HG02623 (cell line): Measurements from ENCODE around the gene MMD2.
"Not testable (repeated sequence)": the region's sequence is repeated elsewhere in the genome, so short reads cannot be mapped to it uniquely, and the experiment has no call there.

Source experiments
- ATAC-seq: cut with Tn5 transposase; IDR thresholded peaks from one replicate; pipeline ENCODE4 v1.9.1; 2021; ENCODE audit warnings: moderate library complexity; ENCODE audit not compliant: unreplicated experiment

The MMD2 gene, protein sequence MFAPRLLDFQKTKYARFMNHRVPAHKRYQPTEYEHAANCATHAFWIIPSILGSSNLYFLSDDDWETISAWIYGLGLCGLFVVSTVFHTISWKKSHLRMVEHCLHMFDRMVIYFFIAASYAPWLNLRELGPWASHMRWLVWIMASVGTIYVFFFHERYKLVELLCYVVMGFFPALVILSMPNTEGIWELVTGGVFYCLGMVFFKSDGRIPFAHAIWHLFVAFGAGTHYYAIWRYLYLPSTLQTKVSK

DNA sequence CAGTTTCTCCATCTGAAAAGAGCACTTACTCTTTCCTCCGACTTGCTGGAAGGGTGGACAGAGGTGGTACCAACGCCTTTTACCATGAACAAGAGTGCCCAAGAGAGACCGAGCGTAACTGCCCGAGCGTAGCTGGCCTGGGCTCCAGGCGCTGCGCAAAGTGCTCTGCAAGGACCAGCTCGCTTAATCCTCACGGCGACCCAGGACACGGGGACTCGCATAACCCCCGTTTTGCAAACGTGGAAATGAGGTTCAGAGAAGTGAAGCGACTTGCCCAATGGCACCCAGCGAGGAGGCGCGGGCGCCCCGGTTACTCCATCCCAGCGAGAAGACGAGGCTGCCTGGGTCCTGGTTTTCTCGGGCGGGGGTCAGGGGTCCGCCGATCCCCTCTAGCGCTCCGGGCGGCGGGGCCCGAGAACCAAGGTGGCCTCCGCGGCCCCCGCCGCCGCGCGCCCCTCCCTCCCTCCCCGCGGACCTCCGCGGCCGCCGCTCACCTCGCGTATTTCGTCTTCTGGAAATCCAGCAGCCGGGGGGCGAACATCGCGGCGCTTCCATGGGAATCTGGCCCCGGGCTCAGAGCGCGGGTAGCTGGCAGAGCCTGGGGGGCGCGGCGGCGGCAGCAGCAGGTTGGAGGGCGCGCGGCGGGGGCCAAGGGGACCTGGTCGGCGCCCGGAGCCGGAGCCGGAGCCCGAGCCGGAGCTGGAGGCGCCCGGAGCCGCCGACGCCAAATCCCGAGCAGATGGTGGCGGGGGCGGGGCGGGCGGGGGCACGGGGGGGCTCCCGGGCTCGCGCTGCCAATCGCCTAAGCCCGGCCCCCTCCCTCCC, at the start of gene MMD2:
Gene MMD2 (minus strand): TSS at position 711 of the 825 bp plus-strand sequence. CDS start 170 bp downstream, at position 541.
- no peak for ATAC-seq

DNA sequence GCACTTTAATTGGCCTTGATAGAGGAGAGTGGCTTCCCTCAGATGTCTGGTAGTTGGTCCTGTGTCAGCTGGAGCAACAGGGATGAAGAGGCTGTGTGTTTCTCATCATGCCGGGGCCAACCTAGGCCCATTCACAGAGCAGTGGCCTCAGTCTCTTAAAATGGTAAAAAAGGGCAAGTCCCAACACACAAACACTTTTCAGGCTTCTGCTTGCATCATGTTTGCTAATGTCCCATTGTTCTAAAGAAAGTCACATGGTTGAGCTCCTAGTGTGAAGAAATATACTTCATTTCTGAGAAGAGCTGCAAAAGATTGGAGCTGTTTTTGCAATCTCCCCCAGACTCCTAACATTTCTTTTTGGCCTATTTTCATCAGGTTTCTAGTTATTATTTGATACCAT, 46.1 kb upstream of the MMD2 start:
- no peak for ATAC-seq

DNA sequence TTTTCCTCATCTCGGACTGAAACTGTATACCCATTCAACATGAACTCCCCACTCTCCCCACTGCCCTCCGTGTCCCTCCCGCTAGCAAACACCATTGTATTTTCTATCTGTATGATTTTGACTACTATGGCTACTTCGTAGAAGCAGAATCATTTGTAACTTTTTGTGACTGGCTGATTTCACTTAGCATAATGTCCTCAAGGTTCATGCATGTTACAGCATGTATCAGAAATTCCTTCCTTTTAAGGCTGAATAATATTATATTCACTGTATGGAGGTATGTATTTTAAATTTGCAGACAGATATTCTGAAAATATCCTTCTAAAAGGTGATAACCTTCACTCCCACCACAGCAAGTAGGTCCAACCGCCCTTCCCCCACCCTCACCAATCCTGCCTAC, 42.9 kb upstream of the MMD2 start:
- ATAC-seq, result no peak

DNA sequence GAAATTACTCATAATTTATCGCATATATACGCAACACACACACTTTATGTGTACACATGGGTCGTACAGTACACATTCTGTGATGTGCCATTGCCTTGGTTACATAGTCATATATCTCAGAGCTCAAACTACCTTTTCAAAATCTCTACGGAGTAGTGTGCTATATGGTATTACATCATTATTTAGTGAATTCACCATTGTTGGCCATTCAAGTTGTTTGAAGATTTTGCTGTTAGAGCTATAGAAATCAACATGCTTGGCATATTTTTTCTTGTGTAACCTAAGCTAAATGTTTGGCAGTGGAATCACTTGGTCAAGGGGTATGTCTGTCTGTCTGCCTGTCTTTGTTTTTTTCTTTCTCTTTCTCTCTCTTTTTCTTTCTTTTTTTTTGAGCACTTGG, 42.0 kb upstream of the MMD2 start:
- no peak for ATAC-seq

DNA sequence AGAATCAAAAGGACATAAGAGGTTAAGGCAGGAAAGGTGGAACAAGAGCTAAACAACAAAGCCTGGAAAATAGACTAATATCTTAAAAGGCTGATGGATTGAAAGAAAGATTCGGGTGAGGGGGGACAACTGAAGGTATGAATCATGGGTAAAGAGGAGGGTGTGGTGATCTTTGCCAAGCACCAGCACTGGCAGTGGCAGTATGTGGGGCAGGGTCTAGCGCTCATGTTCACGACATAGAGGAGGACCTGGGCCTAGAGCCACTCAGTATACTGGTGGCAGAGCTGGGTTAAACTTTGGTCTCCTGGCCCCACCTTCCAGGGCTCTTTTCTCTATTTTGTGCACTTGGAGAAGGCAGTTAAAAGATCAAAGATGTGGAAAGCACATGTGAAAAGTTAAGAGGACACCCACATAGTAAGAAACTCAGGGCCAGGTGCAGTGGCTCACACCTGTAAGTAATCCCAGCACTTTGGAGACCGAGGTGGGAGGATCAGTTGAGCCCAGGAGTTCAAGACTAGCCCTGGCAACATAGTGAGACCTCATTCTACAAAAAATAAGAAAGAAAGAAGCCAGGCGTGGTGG, 40.5 kb upstream of the MMD2 start:
- no peak for ATAC-seq

DNA sequence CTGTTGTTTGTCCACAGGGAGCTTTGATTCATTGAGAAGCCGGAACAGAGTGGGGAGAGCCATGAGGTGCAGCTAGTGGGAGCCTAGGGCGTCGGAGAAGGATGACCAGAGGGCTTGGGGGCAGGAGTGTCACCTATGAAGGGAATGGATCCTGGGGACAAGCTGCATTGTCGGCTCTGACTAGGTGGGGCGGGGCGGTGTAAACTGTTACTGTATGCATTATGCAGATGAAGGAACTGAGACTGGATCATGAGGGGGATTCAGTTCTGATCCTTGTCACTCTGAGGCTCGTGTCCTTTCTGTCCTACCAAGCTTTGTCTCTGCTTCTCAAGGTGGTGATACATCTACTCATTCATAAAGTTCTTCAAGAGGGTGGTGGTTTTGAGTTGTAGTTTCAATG, 39.9 kb upstream of the MMD2 start:
- no peak for ATAC-seq

DNA sequence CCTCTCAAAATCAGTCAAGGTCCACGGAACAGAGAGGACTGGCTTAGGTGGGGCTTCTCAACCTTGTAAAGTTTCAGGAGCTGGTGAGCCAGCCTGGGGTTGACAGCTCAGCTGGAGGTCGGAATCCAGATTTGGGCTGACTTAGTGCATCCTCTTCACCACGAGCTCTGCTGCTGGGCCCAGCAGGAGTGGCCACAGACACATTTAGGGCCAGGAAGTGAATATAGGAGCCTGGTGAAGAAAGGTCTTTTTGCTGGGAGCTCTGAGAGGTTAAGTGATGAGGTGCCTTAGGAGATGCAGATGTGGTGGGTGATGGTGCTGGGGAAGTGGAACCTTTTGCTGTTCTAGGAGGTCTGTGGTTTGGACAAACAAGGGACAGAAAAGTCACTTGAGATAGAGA, 39.3 kb upstream of the MMD2 start:
- ATAC-seq, result no peak

DNA sequence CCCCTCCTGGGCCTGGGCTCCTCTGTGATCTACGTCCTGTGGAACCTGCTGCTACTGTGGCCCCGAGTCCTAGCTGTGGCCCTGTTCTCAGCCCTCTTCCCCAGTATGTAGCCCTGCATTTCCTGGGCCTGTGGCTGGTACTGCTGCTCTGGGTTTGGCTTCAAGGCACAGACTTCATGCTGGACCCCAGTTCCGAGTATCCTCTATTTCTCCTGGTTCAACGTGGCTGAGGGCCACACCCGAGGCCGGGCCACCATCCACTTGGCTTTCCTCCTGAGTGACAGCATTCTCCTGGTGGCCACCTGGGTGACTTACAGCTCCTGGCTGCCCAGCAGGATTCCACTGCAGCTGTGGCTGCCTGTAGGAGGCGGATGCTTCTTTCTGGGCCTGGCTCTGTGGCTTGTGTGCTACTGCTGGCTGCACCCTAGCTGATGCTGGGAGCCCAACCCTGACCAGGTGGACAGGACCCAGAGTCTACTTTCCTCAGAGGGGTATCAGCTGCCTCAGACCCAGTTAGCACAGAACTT, 37.8 kb upstream of the MMD2 start:
- no peak for ATAC-seq

DNA sequence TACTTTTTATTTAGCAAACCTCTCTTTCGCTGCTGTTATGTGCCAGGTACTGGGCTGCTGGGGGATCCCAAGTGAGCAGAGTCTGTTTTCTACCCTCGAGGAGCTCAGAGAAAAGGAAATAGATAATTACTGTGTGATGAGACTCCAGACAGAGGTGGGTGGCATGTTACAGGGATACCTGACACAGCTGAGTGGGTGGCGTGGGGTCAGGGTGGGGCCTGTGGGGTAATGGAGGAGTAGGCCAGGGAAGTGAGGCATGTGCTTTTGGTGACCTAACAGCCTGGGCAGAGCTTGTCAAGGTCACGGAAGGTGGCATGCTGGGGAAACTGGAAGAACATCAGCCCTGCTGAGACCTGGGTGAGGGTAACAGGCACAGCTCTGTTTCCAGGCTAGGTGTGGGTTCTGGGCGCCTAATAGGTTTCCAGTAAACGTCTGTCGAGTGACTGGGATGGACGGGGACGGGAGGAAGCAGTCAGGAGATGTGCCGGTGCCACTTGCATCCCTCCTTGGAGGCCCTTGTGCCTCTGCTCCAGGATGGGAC, 36.5 kb upstream of the MMD2 start:
- ATAC-seq, result no peak

DNA sequence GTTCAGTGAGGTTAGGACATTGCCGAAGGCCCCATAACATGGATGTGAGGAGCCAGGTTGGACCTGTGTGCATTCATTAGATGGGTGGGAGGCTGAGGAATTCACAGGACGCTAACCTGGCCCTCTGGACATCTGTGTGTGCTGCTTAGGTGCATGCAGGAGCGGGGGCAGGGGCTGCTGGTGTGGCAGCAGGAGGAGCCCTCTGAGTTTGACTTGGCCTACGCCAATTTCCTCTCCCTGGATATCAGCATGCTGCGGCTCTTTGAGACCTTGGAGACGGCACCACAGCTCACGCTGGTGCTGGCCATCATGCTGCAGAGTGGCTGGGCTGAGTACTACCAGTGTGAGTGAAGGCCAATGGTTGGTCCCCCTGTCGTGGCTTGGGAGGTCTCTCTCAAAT, 34.5 kb upstream of the MMD2 start:
- ATAC-seq, result no peak

DNA sequence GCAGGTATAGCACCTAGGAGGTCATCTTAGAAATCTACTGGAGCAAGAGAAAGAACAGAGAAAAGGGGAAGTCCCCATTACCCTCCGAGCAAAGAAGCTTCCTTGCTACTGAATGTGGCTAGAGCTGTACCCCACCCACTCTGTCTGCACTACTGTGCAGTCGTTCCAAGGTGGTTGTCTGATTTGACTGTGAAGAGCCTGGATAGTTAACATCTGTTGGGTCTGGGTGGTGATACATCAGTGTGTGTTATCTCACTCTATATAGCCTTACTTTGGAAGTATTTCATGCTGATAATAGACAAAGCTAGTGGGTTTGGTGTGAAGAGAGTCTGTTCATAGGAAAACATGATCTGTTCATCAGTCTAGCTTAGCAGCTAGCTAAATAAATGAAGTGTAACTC, 23.8 kb upstream of the MMD2 start:
- peak; percentile 74 for ATAC-seq

DNA sequence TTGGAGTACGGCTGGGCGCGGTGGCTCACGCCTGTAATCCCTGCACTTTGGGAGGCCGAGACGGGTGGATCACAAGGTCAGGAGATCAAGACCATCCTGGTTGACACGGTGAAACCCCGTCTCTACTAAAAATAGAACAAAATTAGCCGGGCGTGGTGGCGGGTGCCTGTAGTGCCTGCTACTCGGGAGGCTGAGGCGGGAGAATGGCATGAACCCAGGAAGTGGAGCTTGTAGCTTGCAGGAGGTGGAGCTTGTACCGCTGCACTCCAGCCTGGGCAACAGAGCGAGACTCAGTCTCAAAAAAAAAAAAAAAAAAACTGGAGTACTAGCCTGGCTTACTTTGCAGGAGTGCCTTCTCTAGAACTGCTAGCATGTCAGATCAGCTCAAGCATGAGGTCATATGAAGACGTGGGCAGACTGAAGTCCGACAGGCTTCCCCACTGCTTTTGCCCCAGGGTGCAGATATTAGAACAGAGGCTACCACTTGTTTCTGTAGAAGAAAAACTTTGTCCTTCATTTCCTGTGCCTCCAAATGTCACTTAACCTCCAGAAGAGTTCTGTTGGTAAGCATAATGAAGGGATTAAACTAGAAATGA, 22.4 kb upstream of the MMD2 start:
- ATAC-seq, result not testable (repeated sequence)

DNA sequence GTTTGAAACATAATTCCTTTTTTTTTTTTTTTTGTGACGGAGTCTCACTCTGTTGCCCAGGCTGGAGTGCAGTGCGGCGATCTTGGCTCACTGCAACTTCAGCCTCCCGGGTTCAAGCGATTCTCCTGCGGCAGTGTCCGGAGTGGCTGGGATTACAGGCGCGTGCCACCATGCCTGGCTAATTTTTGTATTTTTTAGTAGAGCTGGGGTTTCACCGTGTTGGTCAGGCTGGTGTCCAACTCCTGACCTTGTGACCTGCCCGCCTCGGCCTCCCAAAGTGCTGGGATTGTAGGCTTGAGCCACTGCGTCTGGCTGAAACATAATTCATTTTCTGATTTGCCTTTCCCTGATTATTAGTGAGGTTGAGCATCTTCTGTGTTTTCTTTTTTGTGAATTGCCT, 16.6 kb upstream of the MMD2 start:
- not testable (repeated sequence) for ATAC-seq

DNA sequence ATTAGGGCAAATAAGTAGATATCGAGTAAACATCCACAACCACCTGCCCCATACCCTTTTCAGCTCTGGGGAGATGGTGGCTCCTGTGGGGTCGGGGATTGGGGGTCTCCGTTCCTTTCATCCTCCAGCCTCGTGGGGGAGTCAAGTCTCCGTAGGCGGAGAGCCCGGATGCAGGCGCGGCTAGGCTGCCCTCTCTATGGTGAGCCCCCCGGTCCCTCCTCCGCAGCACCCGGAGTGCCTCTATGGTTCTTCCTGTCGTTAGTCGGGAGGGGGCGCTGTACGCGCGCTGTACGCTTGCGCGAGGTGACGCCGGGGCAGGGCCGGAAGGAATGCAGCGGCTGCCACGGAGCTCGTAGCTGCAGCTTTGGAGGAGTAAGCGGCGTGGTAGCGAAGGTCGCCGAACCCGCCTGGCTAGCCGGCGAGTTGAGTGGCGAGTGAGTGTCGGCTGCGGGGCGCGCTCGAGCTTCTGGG, 14.8 kb upstream of the MMD2 start:
- peak; percentile 93 for ATAC-seq

DNA sequence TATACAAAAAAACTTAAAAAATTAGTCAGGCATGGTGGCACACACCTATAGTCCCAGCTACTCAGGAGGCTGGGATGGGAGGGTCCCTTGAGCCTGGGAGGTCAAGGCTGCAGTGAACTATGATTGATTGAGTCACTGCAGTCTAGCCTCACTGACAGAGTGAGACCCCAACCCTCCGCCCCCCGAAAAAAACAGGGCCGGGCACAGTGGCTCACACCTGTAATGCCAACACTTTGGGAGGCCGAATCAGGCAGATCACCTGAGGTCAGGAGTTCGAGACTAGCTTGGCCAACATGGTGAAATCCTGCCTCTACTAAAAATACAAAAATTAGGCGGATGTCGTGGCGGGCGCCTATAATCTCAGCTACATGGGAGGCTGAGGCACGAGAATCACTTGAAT, 13.5 kb upstream of the MMD2 start:
- ATAC-seq, result not testable (repeated sequence)

DNA sequence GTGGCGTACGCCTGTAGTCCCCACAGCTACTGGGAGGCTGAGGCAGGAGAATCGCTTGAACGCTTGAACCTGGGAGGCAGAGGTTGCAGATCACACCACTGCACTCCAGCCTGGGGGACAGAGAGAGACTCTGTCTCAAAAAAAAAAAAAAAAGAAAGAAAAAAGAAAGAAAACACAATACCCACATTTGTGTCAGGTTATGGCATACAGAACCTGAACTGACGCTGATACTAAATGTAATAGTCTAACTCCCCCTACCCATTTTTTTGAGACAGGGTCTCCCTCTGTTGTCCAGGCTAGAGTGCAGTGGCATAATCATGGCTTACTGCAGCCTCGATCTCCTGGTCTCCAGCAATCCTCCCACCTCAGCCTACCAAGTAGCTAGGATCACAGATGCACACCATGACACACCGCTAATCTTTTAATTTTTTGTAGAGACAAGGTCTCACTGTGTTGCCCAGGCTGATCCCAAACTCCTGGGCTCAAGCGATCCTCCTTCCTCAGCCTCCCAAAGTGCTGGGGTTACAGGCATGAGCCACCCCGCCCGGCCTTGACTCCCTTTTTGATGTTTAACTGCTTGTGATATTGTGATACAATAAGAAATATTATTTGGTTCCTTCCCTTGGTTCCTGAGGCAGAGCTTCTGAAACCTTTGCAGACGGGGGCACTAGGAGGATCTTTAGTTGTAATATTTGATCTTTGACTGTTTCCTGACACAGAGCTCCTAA, 6.5 kb upstream of the MMD2 start:
- ATAC-seq, result no peak

DNA sequence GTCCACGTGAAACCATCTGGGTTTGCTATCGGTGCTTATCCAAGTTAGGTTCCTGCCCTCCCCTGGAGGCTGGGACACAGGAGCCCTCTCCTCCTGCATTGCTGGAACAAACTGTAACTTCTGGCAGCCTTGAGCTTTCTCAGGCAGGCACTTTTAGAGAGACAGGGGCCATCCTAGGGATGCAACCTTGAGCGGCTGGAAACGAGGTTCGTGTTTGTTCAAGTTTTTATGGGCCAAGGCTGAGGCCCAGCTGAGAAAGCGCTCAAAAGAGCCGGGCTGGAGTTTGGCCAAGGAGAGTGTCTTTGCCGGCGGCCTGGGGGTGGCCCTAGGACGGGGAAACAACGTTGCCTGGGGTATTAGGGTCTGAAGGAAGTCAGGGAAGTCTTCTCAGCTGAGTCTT, 5.5 kb upstream of the MMD2 start:
- ATAC-seq, result no peak

DNA sequence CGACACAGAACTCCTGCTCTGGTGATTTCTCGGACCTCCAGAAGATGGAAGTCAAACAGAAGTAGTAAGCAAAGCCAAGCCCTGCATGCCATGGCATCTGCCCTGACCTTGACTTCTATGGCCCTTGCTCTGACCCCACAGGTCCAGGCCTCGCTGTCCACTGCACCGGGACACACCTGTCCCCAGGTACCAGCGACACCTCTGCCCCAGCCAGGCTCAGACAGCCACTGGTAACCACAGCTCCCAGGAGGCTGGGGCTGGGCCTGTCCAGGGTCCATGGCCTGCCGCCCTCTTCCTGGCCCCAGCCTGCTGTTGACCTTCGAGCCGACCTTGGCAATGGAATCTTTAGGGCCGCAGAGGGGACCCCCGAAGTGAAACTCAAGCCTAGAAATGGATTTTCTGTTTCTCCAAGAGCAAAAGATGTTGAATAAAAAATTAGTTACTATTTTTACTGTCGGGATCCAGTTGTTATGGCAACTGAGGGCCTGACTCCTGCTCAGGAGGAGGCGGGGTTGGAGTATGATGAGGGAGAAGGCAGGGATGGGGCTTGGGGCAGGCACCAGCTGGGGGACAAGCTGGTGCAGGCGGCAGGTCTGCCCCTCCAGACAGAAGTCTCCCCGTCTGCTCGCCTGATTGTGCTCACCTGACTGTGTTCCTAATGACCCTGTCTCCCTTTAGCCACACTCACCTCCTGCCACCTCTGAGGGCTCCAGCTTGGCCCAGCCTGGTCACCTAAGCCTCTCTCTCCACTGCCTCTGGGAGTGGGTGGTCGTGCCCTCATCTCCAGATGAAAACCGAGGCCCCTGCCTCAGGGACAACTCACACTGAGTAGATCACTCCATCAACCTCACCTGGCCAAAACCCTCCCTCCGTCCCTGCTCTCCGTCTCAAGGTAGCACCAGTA, 4.1 kb upstream of the MMD2 start:
- ATAC-seq, result no peak

DNA sequence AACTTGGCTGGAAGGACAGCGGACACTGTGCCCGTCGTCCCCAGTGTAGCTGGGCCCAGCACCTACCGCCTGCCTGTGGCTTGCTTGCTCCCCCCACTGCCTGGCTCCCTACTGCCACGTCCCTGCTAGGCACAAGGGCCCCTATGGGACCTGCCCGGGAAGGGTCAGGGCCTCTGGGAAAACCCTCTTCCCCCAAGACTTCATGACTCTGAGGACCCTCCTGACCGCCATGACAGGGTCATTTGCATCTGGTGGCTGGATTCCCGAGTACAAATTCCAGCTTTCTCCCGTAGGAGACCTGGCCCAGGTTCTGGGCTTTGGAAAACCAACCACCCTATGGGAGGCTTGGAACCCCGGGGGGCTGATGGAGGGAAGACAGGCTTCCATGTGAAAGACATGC, 1.4 kb upstream of the MMD2 start:
- ATAC-seq, result no peak
